ENCODE measurements around the gene ADGRV1.

DNA sequence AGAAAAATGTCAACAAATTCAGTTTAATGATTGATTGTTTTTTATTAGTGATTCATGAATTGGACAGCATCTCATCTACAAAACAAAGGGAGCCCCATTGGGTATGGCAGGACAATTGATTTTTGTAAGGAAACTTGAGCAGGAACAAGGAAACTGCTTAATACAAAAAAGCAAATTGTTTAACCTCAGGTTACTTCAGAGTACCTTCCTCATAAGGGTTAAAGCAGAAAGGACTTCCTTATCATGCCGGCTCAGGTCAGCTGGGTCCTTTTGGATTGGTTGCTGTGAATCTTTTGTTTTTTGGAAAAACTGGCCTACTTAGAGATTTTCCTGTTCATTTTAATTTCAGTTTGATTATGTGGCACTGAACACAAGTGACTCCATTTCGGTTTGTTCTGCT is 612.7 kb downstream of the ADGRV1 start:
- TF ChIP-seq, protein P1, sequence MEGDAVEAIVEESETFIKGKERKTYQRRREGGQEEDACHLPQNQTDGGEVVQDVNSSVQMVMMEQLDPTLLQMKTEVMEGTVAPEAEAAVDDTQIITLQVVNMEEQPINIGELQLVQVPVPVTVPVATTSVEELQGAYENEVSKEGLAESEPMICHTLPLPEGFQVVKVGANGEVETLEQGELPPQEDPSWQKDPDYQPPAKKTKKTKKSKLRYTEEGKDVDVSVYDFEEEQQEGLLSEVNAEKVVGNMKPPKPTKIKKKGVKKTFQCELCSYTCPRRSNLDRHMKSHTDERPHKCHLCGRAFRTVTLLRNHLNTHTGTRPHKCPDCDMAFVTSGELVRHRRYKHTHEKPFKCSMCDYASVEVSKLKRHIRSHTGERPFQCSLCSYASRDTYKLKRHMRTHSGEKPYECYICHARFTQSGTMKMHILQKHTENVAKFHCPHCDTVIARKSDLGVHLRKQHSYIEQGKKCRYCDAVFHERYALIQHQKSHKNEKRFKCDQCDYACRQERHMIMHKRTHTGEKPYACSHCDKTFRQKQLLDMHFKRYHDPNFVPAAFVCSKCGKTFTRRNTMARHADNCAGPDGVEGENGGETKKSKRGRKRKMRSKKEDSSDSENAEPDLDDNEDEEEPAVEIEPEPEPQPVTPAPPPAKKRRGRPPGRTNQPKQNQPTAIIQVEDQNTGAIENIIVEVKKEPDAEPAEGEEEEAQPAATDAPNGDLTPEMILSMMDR (IDR thresholded peaks at IDR 0.05; ENCODE audit: borderline replicate concordance, extremely low read depth, low read length, poor library complexity, severe bottlenecking) = no peak
- no peak for TF ChIP-seq EZH2 (IDR thresholded peaks at IDR 0.05; ENCODE audit: borderline replicate concordance, low read depth, low read length, severe bottlenecking)

Data from DND-41 (cell line).